Measurements from ENCODE around the gene CRADD.
"Not testable (repeated sequence)": the region's sequence is repeated elsewhere in the genome, so short reads cannot be mapped to it uniquely, and the experiment has no call there.

CRADD gene

GRCh38 chr12:93790472-93791152, 113.4 kb downstream of the CRADD start:
- no peak overlapping the region for H3K27ac ChIP-seq
- no peak for TF ChIP-seq CTCF (conservative IDR thresholded peaks at IDR 0.05)

- no peak overlapping the region for H3K27ac ChIP-seq
- TF ChIP-seq CTCF (conservative IDR thresholded peaks at IDR 0.05): no peak
Observed at GRCh38 chr12:93793007-93793406, 115.8 kb downstream of the CRADD start.

- TF ChIP-seq CTCF (conservative IDR thresholded peaks at IDR 0.05): no peak
- H3K27ac ChIP-seq: no peak overlapping the region
Observed at GRCh38 chr12:93793983-93794382, 116.8 kb downstream of the CRADD start.

- TF ChIP-seq CTCF (conservative IDR thresholded peaks at IDR 0.05): no peak
- no peak overlapping the region for H3K27ac ChIP-seq
Observed at GRCh38 chr12:93794738-93795137, 117.6 kb downstream of the CRADD start.

- H3K27ac ChIP-seq: no peak overlapping the region
- TF ChIP-seq CTCF (conservative IDR thresholded peaks at IDR 0.05): no peak
Observed at GRCh38 chr12:93795352-93795751, 118.2 kb downstream of the CRADD start.

GRCh38 chr12:93796729-93797128, 119.6 kb downstream of the CRADD start:
- no peak for TF ChIP-seq CTCF (conservative IDR thresholded peaks at IDR 0.05)
- no peak overlapping the region for H3K27ac ChIP-seq

GRCh38 chr12:93798279-93799151, 121.3 kb downstream of the CRADD start:
- no peak overlapping the region for H3K27ac ChIP-seq
- no peak for TF ChIP-seq CTCF (conservative IDR thresholded peaks at IDR 0.05)

GRCh38 chr12:93801666-93802065, 124.5 kb downstream of the CRADD start:
- H3K27ac ChIP-seq: not testable (repeated sequence)

Measured in VCaP (cell line).